Esophagus muscularis mucosa (tissue), 4 donors: ENCODE results near the gene AFF4. TPM values are rescaled to one million over a fixed set of nuclear protein-coding genes. Genes with fewer than 3 reads are reported as not detected.
A peak's percentile ranks its signal among the peaks of the same experiment; 100 is the strongest.

Source experiments
- DNase-seq: peaks from one replicate; pipeline ENCODE4 v3.0.0-alpha.2; 2017; ENCODE audit errors: extremely low spot score
- H3K27ac ChIP-seq, 4 donors: fragments of 200-600 bp; sonication (generic); replicated peaks in 1 of 4; 1 replicate in 3 of 4; 2 replicates in 1 of 4; pipeline ENCODE4 v1.5.1; 2016 to 2019; ENCODE audit warnings: mild to moderate bottlenecking in 1 of 4
- H3K27me3 ChIP-seq, 4 donors: fragments of 200-600 bp; sonication (generic); one replicate each; pipeline versions ENCODE4 v1.5.1 to v1.6.0; 2016 to 2019
- H3K36me3 ChIP-seq, 4 donors: fragments of 200-600 bp; sonication (generic); one replicate each; pipeline ENCODE4 v1.5.1; 2016 to 2019
- H3K4me1 ChIP-seq, 4 donors: fragments of 200-600 bp; sonication (generic); one replicate each; pipeline ENCODE4 v1.5.1; 2016 to 2019
- H3K4me3 ChIP-seq, 4 donors: fragments of 200-600 bp; sonication (generic); 1 replicate in 2 of 4; 2 replicates in 2 of 4; pipeline ENCODE4 v1.5.1; 2016 to 2019; ENCODE audit warnings: mild to moderate bottlenecking in 4 of 4, moderate library complexity in 1 of 4
- H3K9me3 ChIP-seq, 4 donors: fragments of 200-600 bp; sonication (generic); 1 replicate in 3 of 4; 2 replicates in 1 of 4; pipeline ENCODE4 v1.5.1; 2016 to 2019
- EP300 ChIP-seq: sonication (generic); formaldehyde crosslinking; IDR thresholded peaks from one replicate; pipeline ENCODE4 v1.6.1; 2017; ENCODE audit warnings: antibody characterized with exemption
- POLR2A ChIP-seq: fragments of 450-650 bp; IDR thresholded peaks from one replicate; pipeline ENCODE4 v1.6.1; 2017; ENCODE audit warnings: antibody characterized with exemption, moderate library complexity, mild to moderate bottlenecking, low read depth
- POLR2AphosphoS5 ChIP-seq, 2 donors: sonication (generic); formaldehyde crosslinking; IDR thresholded peaks; one replicate each; pipeline ENCODE4 v1.6.1; 2017; ENCODE audit warnings: antibody characterized with exemption in 2 of 2
- WGBS: methylation state at CpG from one replicate; pipeline ENCODE4 v1.1.5; 2018; 5-methylcytosine and 5-hydroxymethylcytosine counted together
- intact Hi-C: fragments of 100-400 bp; cut with DNase I; formaldehyde crosslinking; loops from one replicate; pipeline ENCODE4 v1.15.1; 2023
- total RNA-seq, 4 donors: library from RNA; depleted of rRNA; stranded (reverse); fragments of >200 nt; gene quantifications; one replicate each; pipeline versions ENCODE4 v1.1.0 to v1.2.1, GENCODE V29; 2016
- TF ChIP-seq, protein P1 (sequence below), 3 experiments: fragments of 200-600 bp in 2 of 3; fragments of 450-650 bp in 1 of 3; sonication (generic) in 2 of 3; IDR thresholded peaks; one replicate each; pipeline ENCODE4 v1.5.1; 2017 to 2019; ENCODE audit warnings: antibody characterized with exemption in 3 of 3, mild to moderate bottlenecking in 2 of 3, moderate library complexity in 1 of 3

Gene AFF4
- total RNA-seq, 4 donors from 2014 or later: 56.1 to 74.1 (median 63.0) TPM

DNA sequence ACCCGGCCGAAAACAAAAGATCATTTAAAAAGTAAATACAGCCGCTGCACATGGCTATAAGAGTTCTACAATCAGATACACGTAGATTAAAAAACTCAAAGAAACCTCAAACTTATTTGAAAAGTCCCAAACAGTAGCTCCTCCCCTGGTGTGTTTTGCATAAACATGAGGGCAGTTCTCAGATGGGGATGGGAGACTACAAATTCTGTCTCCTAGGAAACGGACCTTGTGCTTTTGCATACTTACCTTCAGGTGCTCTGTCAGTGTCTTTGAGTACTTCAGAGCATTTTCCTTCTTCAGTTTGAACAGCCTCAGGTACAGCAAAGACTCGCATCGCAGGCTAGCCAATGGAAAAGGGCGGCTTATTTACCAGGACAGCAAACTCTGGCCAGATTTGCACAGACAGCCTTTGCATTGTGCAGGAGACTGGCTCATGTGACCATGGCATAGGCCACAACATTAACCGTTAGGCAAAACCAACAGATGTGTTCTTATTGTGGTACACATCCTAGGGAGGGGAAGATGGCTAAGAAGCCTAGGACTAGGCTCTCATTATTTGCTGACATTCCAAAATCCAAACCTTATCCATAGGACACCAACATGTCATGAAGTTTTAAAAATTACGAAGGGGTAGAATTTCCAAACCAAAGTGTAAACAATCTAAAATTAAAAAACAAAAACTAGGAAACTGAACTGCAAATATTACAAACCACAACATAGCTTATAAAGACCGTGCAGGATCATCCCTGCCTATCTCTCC, 77.2 kb downstream of the AFF4 start:
- no peaks in the 10 kb centered on the region for H3K27me3 ChIP-seq
- no peak overlapping the region for H3K27ac ChIP-seq
- H3K4me1 ChIP-seq: no peaks in the 10 kb centered on the region
- DNase-seq: no peak
- intact Hi-C loops: no loop called here
- no peaks in the 10 kb centered on the region for H3K9me3 ChIP-seq
- H3K36me3 ChIP-seq: peaks cover 42 to 92% (median 79%) of the 10 kb centered on the region in 4 donors
- TF ChIP-seq POLR2A: no peak
- TF ChIP-seq POLR2AphosphoS5 (IDR thresholded peaks at IDR 0.05): no peak
- TF ChIP-seq, protein P1, sequence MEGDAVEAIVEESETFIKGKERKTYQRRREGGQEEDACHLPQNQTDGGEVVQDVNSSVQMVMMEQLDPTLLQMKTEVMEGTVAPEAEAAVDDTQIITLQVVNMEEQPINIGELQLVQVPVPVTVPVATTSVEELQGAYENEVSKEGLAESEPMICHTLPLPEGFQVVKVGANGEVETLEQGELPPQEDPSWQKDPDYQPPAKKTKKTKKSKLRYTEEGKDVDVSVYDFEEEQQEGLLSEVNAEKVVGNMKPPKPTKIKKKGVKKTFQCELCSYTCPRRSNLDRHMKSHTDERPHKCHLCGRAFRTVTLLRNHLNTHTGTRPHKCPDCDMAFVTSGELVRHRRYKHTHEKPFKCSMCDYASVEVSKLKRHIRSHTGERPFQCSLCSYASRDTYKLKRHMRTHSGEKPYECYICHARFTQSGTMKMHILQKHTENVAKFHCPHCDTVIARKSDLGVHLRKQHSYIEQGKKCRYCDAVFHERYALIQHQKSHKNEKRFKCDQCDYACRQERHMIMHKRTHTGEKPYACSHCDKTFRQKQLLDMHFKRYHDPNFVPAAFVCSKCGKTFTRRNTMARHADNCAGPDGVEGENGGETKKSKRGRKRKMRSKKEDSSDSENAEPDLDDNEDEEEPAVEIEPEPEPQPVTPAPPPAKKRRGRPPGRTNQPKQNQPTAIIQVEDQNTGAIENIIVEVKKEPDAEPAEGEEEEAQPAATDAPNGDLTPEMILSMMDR (IDR thresholded peaks at IDR 0.05): no peak
- no peak for TF ChIP-seq EP300
- H3K4me3 ChIP-seq: no peak overlapping the region
- 93% methylated on average over 11 of the region's 11 CpGs for WGBS

DNA sequence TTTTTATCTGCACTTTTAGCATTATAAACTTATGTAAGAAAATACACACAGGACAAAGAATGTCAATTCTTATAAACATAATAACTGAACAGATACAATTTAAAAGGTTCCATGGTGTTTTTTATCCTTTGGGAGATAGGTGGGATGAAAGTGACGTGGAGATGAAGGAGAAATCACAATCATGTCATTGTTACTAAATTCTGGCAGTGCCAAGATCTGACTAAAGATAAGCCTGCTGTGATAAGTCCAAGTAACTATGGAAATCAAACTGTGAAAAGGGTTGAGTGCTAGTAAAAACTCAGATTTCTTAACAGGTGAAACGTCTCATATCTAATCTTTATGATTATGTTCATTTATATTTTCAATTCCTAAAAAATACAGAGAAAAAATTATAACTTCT, 78.9 kb downstream of the AFF4 start:
- WGBS: 73% methylated on average over 2 of the region's 2 CpGs
- intact Hi-C loops: loop anchor here (5.0 kb wide), 1 partner anchor 52 kb away; the partner anchor contains the start of gene SHROOM1
- Histone ChIP-seq H3K9me3 (no peaks in the 10 kb centered on the region), H3K4me3 (no peak overlapping the region), H3K4me1 (no peaks in the 10 kb centered on the region), H3K27ac (no peak overlapping the region), H3K27me3 (no peaks in the 10 kb centered on the region), H3K36me3 (peaks cover 56 to 94% (median 82%) of the 10 kb centered on the region in 4 donors)
- no peak for DNase-seq
- no peak for TF ChIP-seq EP300
- TF ChIP-seq, protein P1 (IDR thresholded peaks at IDR 0.05): no peak
- TF ChIP-seq POLR2A: no peak
- TF ChIP-seq POLR2AphosphoS5 (IDR thresholded peaks at IDR 0.05): no peak

DNA sequence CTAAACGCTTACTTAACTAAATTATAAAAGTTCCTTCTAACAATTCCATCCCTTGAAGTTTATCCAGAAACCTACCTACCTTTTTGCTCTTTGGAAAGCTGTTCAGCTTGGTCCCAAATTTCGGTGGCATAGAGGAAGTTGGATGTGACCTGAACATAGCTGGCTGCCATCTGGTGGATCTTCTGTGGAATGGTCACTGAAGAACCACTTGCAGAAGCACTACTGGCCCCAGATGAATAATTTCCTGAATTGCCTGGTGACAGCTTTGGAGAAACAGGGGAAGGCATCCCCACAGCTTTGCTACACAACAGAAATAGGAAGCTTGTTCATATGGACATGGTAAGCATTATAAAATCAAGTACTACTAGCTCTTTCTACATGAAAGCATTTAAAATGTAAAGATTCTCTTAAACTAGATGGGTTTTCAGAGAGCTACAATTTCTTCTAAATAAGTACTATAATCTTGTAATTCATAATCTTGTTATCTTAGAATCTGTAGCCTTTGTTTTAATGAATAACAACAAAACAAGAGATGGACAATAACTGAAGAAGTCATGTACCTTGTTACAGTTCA, 80.1 kb downstream of the AFF4 start:
- Histone ChIP-seq H3K27me3 (no peaks in the 10 kb centered on the region), H3K36me3 (peaks cover 52 to 92% (median 74%) of the 10 kb centered on the region in 4 donors), H3K9me3 (no peaks in the 10 kb centered on the region), H3K4me1 (peaks cover 0 to 2% (median 0%) of the 10 kb centered on the region in 4 donors), H3K27ac (no peak overlapping the region), H3K4me3 (no peak overlapping the region)
- TF ChIP-seq EP300: no peak
- TF ChIP-seq, protein P1 (IDR thresholded peaks at IDR 0.05): peak; percentile 59 to 72 (median 66)
- TF ChIP-seq POLR2A: no peak
- peak in 1 of 2 donors; percentile 43 for TF ChIP-seq POLR2AphosphoS5 (IDR thresholded peaks at IDR 0.05)
- DNase-seq: no peak
- WGBS: 25% methylated on average over 2 of the region's 2 CpGs
- intact Hi-C loops: loop anchor here (5.0 kb wide), 1 partner anchor 51 kb away; the partner anchor contains the start of gene SHROOM1

DNA sequence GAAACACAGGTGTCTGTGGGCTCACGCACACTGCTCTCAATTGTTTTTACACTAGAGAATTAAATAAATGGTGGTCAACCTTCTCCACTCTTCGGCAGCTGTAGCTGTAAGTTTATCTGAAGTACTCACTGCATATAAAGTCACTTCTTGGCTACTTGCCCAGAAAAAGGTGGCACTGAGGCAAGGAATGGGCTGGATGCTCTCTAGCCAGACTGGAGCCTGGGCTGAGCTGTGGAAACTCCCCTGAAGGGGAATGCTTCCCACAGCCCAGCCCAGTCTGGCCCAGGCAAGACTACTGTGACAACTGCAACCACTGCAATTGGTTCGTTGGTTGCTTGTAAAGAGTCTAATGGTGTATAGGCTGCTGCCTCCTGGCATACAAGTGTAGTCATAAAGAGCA, 85.5 kb downstream of the AFF4 start:
- Histone ChIP-seq H3K4me1 (peaks cover 6 to 17% (median 10%) of the 10 kb centered on the region in 4 donors), H3K4me3 (no peak overlapping the region), H3K27ac (no peak overlapping the region), H3K27me3 (no peaks in the 10 kb centered on the region), H3K9me3 (no peaks in the 10 kb centered on the region), H3K36me3 (peaks cover 27 to 70% (median 56%) of the 10 kb centered on the region in 4 donors)
- TF ChIP-seq EP300 (no peak), POLR2A (no peak), POLR2AphosphoS5 (IDR thresholded peaks at IDR 0.05) (peak in 1 of 2 donors; percentile 22)
- intact Hi-C loops: no loop called here
- 61% methylated on average over 3 of the region's 3 CpGs for WGBS
- no peak for DNase-seq

DNA sequence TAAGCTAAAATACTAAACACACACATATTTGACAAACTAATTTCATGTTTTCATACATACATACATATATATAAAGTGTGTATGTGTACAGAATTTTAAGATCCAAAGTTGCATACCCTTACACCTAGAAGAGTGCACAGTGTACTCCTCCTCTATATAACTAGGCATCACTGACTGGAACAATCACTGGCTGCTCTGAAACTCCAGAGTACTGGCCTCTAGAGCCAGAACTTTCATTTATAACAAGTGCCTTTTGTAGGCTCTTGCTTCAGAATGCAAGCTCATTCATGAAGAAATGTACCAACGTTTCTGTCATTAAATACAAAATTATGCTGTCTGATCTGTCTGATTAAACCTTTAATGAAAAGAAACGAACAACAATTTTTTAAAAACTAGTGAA, 86.0 kb downstream of the AFF4 start:
- no peak overlapping the region for H3K4me3 ChIP-seq
- no peak overlapping the region for H3K27ac ChIP-seq
- H3K27me3 ChIP-seq: no peaks in the 10 kb centered on the region
- H3K4me1 ChIP-seq: peaks cover 6 to 17% (median 12%) of the 10 kb centered on the region in 4 donors
- DNase-seq: no peak
- WGBS: 62% methylated on average over 2 of the region's 2 CpGs
- H3K36me3 ChIP-seq: peaks cover 27 to 65% (median 52%) of the 10 kb centered on the region in 4 donors
- TF ChIP-seq EP300 (no peak), POLR2AphosphoS5 (IDR thresholded peaks at IDR 0.05) (no peak), POLR2A (no peak)
- TF ChIP-seq, protein P1 (IDR thresholded peaks at IDR 0.05): no peak
- intact Hi-C loops: no loop called here
- no peaks in the 10 kb centered on the region for H3K9me3 ChIP-seq
